ENCODE measurements around the gene LSAMP.

LSAMP gene

DNA sequence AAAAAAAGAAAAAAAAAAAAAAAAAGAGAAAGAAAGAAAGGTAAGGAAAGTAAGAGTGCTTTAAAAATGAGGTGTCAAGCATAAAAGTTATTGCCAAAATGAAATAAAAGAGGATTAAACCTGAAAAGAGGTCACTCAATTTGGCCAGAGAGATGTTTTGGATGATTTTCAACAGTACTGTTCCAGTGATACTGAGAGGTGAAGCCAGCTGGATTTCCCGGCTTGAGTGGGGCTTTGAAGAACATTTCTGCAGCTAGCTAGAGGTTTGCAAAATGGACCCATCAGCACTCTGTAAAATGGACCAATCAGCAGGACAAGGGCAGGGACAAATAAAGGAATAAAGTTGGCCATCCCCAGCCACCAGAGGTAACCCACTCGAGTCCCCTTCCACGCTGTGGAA, 128.5 kb downstream of the LSAMP start:
- no peak overlapping the region for H3K4me3 ChIP-seq (ENCODE audit: control insufficient read depth, low read depth, low read length)
- TF ChIP-seq, protein P1, sequence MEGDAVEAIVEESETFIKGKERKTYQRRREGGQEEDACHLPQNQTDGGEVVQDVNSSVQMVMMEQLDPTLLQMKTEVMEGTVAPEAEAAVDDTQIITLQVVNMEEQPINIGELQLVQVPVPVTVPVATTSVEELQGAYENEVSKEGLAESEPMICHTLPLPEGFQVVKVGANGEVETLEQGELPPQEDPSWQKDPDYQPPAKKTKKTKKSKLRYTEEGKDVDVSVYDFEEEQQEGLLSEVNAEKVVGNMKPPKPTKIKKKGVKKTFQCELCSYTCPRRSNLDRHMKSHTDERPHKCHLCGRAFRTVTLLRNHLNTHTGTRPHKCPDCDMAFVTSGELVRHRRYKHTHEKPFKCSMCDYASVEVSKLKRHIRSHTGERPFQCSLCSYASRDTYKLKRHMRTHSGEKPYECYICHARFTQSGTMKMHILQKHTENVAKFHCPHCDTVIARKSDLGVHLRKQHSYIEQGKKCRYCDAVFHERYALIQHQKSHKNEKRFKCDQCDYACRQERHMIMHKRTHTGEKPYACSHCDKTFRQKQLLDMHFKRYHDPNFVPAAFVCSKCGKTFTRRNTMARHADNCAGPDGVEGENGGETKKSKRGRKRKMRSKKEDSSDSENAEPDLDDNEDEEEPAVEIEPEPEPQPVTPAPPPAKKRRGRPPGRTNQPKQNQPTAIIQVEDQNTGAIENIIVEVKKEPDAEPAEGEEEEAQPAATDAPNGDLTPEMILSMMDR (IDR thresholded peaks at IDR 0.05; ENCODE audit: control insufficient read depth, insufficient read depth, low read depth, low read length, missing control alignments), result no peak
- no peak for DNase-seq (ENCODE audit: low read depth)

DNA sequence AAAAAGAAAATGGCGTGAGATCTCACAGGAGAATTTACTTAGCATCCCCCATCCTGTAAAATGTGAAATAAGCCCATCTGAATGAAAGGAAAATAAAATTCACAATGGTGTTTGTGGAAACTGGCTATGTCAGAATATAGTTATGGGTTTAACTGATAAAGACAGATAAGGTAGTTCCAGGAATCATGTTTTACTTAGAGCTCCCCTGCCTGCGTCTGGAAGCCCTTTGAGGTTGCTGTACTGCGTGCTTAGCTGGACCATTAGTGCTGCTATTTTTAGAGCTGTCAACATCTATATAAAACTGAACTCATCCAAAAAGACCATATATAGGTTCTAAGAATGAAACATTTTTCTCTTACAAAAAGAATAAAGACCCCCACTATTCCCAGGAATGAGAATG, 130.8 kb downstream of the LSAMP start:
- no peak for DNase-seq (ENCODE audit: low read depth)
- no peak overlapping the region for H3K4me3 ChIP-seq (ENCODE audit: control insufficient read depth, low read depth, low read length)
- TF ChIP-seq, protein P1 (IDR thresholded peaks at IDR 0.05; ENCODE audit: control insufficient read depth, insufficient read depth, low read depth, low read length, missing control alignments), result no peak

DNA sequence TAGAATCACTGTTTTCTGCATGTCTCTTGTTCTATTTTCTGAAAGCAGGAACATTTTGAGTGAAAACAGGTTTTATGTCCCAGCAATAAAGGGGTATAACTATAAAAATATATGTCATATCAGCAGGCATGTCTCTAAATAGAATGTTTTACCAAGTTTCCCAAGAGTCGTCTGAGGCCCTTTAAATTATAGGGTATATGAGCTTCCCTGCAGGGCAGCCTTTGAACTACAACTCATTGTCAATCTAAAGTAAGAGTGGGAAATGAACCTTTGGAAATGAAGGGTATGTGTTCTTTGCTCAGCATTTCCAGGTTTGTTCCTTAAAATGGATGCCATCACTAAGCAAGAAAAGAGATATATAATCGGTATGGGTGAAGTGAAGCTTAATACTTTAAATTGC, 138.6 kb downstream of the LSAMP start:
- no peak overlapping the region for H3K4me3 ChIP-seq (ENCODE audit: control insufficient read depth, low read depth, low read length)
- DNase-seq (ENCODE audit: low read depth), result no peak
- TF ChIP-seq, protein P1 (IDR thresholded peaks at IDR 0.05; ENCODE audit: control insufficient read depth, insufficient read depth, low read depth, low read length, missing control alignments), result no peak

DNA sequence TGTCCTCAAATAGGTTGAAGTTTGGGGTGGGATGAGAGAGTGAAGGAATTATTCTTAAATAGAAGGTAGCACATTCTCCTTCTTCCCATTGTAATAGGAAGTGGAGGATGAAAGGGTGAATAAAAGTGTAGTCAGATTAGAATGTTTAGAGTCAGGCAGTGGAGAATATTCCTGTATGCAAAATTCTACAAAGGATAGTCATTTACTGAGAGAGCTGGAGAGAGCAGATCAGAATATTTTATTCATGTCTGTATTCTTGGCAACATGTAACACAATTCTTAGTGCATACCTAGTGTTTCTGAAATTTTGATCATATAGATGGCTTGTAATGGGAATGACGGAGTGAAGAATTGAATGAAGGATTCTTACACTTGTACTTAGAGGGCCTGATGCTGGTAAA, 139.1 kb downstream of the LSAMP start:
- TF ChIP-seq, protein P1 (IDR thresholded peaks at IDR 0.05; ENCODE audit: control insufficient read depth, insufficient read depth, low read depth, low read length, missing control alignments), result no peak
- no peak overlapping the region for H3K4me3 ChIP-seq (ENCODE audit: control insufficient read depth, low read depth, low read length)
- no peak for DNase-seq (ENCODE audit: low read depth)

DNA sequence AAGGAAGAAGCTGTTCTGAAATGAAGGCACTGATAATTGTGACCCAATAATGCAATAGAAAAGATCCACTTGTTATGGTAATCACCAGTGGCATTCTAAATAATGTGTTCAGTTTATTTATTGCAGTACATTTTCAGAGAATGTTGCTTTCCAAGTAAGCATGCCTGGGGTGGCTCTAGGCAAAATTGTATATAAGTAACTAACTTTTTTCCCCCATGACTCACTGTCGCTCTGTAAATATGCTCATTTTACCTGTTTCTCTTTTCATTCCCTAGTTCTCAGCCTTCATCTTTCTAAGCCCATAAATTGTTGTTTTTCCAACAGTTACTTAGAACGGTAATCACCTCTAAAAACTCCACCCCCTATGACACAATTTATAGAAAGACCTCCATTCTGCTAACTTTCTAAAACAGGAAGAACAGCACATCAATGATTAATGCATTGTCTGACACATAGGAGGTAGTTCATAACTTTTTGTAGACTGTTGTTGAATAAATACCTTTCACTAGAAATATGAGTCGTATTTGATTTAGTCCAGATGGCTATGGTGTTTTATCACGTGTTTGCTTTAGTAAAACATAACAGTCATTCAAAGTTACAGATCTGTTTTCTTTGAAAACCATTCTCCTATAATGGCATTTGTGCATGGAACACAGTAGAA, 143.1 kb downstream of the LSAMP start:
- no peak overlapping the region for H3K4me3 ChIP-seq (ENCODE audit: control insufficient read depth, low read depth, low read length)
- TF ChIP-seq, protein P1 (IDR thresholded peaks at IDR 0.05; ENCODE audit: control insufficient read depth, insufficient read depth, low read depth, low read length, missing control alignments), result no peak
- no peak for DNase-seq (ENCODE audit: low read depth)

DNA sequence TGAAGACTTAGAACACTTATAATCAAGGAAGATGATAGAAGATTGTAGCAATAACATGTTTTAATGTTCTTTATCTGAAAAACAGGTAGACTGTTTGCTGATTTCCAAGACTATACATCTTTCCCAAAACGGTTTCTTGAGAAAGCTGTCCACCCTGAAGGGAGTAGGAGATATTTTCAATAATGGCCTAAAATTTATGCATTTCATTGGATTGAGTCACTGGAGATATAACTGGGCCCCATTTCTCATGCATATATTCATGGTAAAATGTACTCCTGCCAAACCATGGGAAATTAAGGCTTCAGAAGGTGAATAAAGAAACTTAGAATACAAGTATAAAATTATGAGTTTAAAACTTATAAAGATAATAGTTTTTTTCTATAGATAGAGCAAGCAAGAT, 143.9 kb downstream of the LSAMP start:
- no peak for DNase-seq (ENCODE audit: low read depth)
- TF ChIP-seq, protein P1 (IDR thresholded peaks at IDR 0.05; ENCODE audit: control insufficient read depth, insufficient read depth, low read depth, low read length, missing control alignments), result no peak
- no peak overlapping the region for H3K4me3 ChIP-seq (ENCODE audit: control insufficient read depth, low read depth, low read length)
